IMR-90 (cell line): ENCODE data around the gene NUCB2. TPM values are rescaled to one million over a fixed set of nuclear protein-coding genes. Genes with fewer than 3 reads are reported as not detected.
A peak's percentile ranks its signal among the peaks of the same experiment; 100 is the strongest.

Experiments used
- ATAC-seq: fragments of 200-7000 bp; cut with Tn5 transposase; 2 replicates; pipeline ENCODE4 v1.9.1; 2020; ENCODE audit warnings: low read depth, mild to moderate bottlenecking, moderate library complexity
- BruUV-seq: library from RNA; stranded (reverse); fragments of 400-500 nt; replicated peaks from 2 replicates; lab custom pipeline; 2021; lab: Mats Ljungman, UMichigan
- CTCF ChIA-PET: fragments of 300-600 bp; formaldehyde crosslinking; extraction: SDS; loops from one replicate; lab custom pipeline; 2021; ENCODE audit warnings: antibody characterized with exemption; lab: Yijun Ruan, JAX
- POLR2A ChIA-PET: fragments of 300-600 bp; sonication (Branson Sonifier 250); formaldehyde crosslinking; loops from one replicate; lab custom pipeline; 2022; ENCODE audit warnings: antibody characterized with exemption; ENCODE audit not compliant: unreplicated experiment; lab: Charles Lee
- DNase-seq: peaks from one replicate; pipeline ENCODE4 v3.0.0; 2013
- H2AFZ ChIP-seq: replicated peaks from 2 replicates; pipeline ENCODE3; 2013; ENCODE audit warnings: low read length, mild to moderate bottlenecking; ENCODE audit not compliant: poor library complexity
- H2AK5ac ChIP-seq: 2 replicates; pipeline ENCODE4 v1.6.1; 2013; ENCODE audit warnings: low read depth, low read length, inconsistent platforms
- H2AK9ac ChIP-seq: replicated peaks from 2 replicates; pipeline ENCODE3; 2013; ENCODE audit warnings: mild to moderate bottlenecking, low read depth, low read length, moderate library complexity; ENCODE audit not compliant: poor library complexity
- H2BK120ac ChIP-seq: 2 replicates; pipeline ENCODE4 v1.6.1; 2013; ENCODE audit warnings: low read depth, low read length, inconsistent platforms
- H2BK15ac ChIP-seq: 3 replicates; pipeline ENCODE4 v1.6.1; 2013; ENCODE audit warnings: low read depth, low read length, inconsistent platforms
- H2BK20ac ChIP-seq: 2 replicates; pipeline ENCODE4 v1.6.1; 2013; ENCODE audit warnings: low read depth, mild to moderate bottlenecking, inconsistent platforms, low read length, moderate library complexity
- H2BK5ac ChIP-seq: 2 replicates; pipeline ENCODE4 v1.6.1; 2013; ENCODE audit warnings: mild to moderate bottlenecking, low read depth, low read length, inconsistent platforms; ENCODE audit not compliant: poor library complexity, severe bottlenecking
- H3K14ac ChIP-seq: replicated peaks from 2 replicates; pipeline ENCODE4 v1.6.1; 2013; ENCODE audit warnings: low read depth, low read length, inconsistent platforms
- H3K18ac ChIP-seq: 2 replicates; pipeline ENCODE4 v1.6.1; 2013; ENCODE audit warnings: low read depth, low read length, control low read depth
- H3K23ac ChIP-seq: 2 replicates; pipeline ENCODE4 v1.6.1; 2013; ENCODE audit warnings: low read depth, low read length, inconsistent platforms
- H3K27ac ChIP-seq: 2 replicates; pipeline ENCODE4 v1.5.1; 2013; ENCODE audit warnings: mild to moderate bottlenecking, control low read depth, low read length; ENCODE audit not compliant: insufficient read depth
- H3K27me3 ChIP-seq: 2 replicates; pipeline ENCODE4 v1.6.1; 2013; ENCODE audit warnings: low read length; ENCODE audit not compliant: control insufficient read depth, insufficient read depth
- H3K36me3 ChIP-seq: 2 replicates; pipeline ENCODE4 v1.6.1; 2013; ENCODE audit warnings: low read length, mixed read lengths; ENCODE audit not compliant: control insufficient read depth, insufficient read depth
- H3K4ac ChIP-seq: 2 replicates; pipeline ENCODE4 v1.6.1; 2013; ENCODE audit warnings: low read depth, low read length, inconsistent platforms
- H3K4me1 ChIP-seq: 2 replicates; pipeline ENCODE4 v1.6.1; 2013; ENCODE audit warnings: low read length, mixed read lengths; ENCODE audit not compliant: control insufficient read depth, insufficient read depth
- H3K4me2 ChIP-seq: 2 replicates; pipeline ENCODE4 v1.6.1; 2013; ENCODE audit warnings: low read depth, mild to moderate bottlenecking, control low read depth, low read length, moderate library complexity
- H3K4me3 ChIP-seq: 2 replicates; pipeline ENCODE4 v1.5.1; 2013; ENCODE audit warnings: low read depth, mild to moderate bottlenecking, control low read depth, low read length, moderate library complexity; ENCODE audit not compliant: insufficient read depth
- H3K56ac ChIP-seq: 2 replicates; pipeline ENCODE4 v1.6.1; 2013; ENCODE audit warnings: low read length, inconsistent platforms; ENCODE audit not compliant: insufficient read depth; ENCODE audit errors: extremely low read depth
- H3K79me1 ChIP-seq, 2 experiments: 2 replicates each; pipeline ENCODE4 v1.6.1; 2013; ENCODE audit warnings: low read length in 2 of 2, inconsistent platforms in 1 of 2, low read depth in 1 of 2
- H3K9ac ChIP-seq: 2 replicates; pipeline ENCODE4 v1.6.1; 2013; ENCODE audit warnings: low read depth, low read length, control low read depth
- H3K9me1 ChIP-seq: 2 replicates; pipeline ENCODE4 v1.6.1; 2013; ENCODE audit warnings: low read length, inconsistent platforms; ENCODE audit not compliant: insufficient read depth
- H3K9me3 ChIP-seq: 2 replicates; pipeline ENCODE4 v1.6.1; 2013; ENCODE audit warnings: low read length; ENCODE audit not compliant: control insufficient read depth, insufficient read depth
- H4K20me1 ChIP-seq: 2 replicates; pipeline ENCODE4 v1.6.1; 2013; ENCODE audit warnings: low read length, inconsistent platforms; ENCODE audit not compliant: insufficient read depth
- H4K5ac ChIP-seq: 2 replicates; pipeline ENCODE4 v1.6.1; 2013; ENCODE audit warnings: mild to moderate bottlenecking, low read depth, low read length, control low read depth
- H4K8ac ChIP-seq, 2 experiments: 2 replicates each; pipeline ENCODE4 v1.6.1; 2013; ENCODE audit warnings: low read depth in 2 of 2, low read length in 2 of 2, control low read depth in 1 of 2, inconsistent platforms in 1 of 2
- H4K91ac ChIP-seq: 2 replicates; pipeline ENCODE4 v1.6.1; 2013; ENCODE audit warnings: low read depth, low read length, inconsistent platforms; ENCODE audit not compliant: insufficient read depth
- CEBPB ChIP-seq: IDR thresholded peaks from 2 replicates; pipeline ENCODE4 v1.6.1; 2012; ENCODE audit warnings: low read depth, low read length, improper control_type of control experiment
- POLR2A ChIP-seq: IDR thresholded peaks from 2 replicates; pipeline ENCODE4 v1.6.1; 2012; ENCODE audit warnings: mild to moderate bottlenecking, low read depth, low read length
- RCOR1 ChIP-seq: IDR thresholded peaks from 2 replicates; pipeline ENCODE4 v1.6.1; 2012; ENCODE audit warnings: mild to moderate bottlenecking, low read length, improper control_type of control experiment; ENCODE audit not compliant: insufficient replicate concordance
- WGBS, 2 experiments: methylation state at CpG; one replicate each; pipeline versions ENCODE4 v1.1.5 to v1.1.7; 2013; ENCODE audit warnings: missing lambda C conversion rate in 2 of 2; ENCODE audit not compliant: insufficient read length in 1 of 2; ENCODE audit errors: extremely low coverage in 2 of 2; 5-methylcytosine and 5-hydroxymethylcytosine counted together
- dilution Hi-C: fragments of 300-500 bp; cut with HindIII; formaldehyde crosslinking; loops from one replicate; pipeline ENCODE4 v1.14.3; 2018; ENCODE audit warnings: low sequenced_read_pairs; ENCODE audit not compliant: unreplicated experiment
- in situ Hi-C: fragments of 300-500 bp; cut with MboI; formaldehyde crosslinking; loops from 3 replicates; pipeline ENCODE4 v1.14.3; 2019; ENCODE audit warnings: low sequenced_read_pairs, inconsistent platforms, mixed read lengths
- intact Hi-C: fragments of 100-400 bp; cut with micrococcal nuclease; formaldehyde crosslinking; loops from 2 replicates; pipeline ENCODE4 v1.10.0; 2022
- polyA plus RNA-seq, 3 experiments: library from polyadenylated mRNA; depleted of rRNA; stranded (reverse); fragments of >200 nt; gene quantifications; 2 replicates each; pipeline ENCODE4 v1.2.3, GENCODE V29; 2012; ENCODE audit warnings: low replicate concordance in 1 of 3
- total RNA-seq: library from RNA; depleted of rRNA; stranded (reverse); fragments of >200 nt; gene quantifications from 2 replicates; pipeline ENCODE4 v1.2.3, GENCODE V29; 2012
- TF ChIP-seq, protein P1 (sequence below): fragments of 150-350 bp; IDR thresholded peaks from 2 replicates; pipeline ENCODE4 v1.6.1; 2016; ENCODE audit warnings: low read depth, mild to moderate bottlenecking, low read length, moderate library complexity, borderline replicate concordance

NUCB2 gene
- total and polyA plus RNA-seq, 2 of the 4 experiments (the other 2 are of a cell fraction): 52.7 to 55.4 TPM

GRCh38 chr11:17314232-17314547 lies 37.7 kb downstream of the NUCB2 start (continued):
- TF ChIP-seq, protein P1, sequence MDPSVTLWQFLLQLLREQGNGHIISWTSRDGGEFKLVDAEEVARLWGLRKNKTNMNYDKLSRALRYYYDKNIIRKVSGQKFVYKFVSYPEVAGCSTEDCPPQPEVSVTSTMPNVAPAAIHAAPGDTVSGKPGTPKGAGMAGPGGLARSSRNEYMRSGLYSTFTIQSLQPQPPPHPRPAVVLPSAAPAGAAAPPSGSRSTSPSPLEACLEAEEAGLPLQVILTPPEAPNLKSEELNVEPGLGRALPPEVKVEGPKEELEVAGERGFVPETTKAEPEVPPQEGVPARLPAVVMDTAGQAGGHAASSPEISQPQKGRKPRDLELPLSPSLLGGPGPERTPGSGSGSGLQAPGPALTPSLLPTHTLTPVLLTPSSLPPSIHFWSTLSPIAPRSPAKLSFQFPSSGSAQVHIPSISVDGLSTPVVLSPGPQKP: no peak
- no peak for TF ChIP-seq POLR2A

GRCh38 chr11:17314904-17315426 lies 38.4 kb downstream of the NUCB2 start:
- H2BK15ac ChIP-seq: no peak overlapping the region
- no peaks in the 10 kb centered on the region; a peak in 1 of 4 replicates for H3K79me1 ChIP-seq
- peak overlapping the region; percentile 77; the same call in 1 of the 2 replicates for H3K27ac ChIP-seq
- peak overlapping the region; percentile 21; the same call in 1 of the 2 replicates for H3K56ac ChIP-seq
- peaks cover 6% of the 10 kb centered on the region for H3K36me3 ChIP-seq
- peak overlapping the region; percentile 83; the same call in 1 of the 2 replicates for H3K4ac ChIP-seq
- H2BK120ac ChIP-seq: peak overlapping the region; percentile 86; the same call in 1 of the 2 replicates
- no CpG with 5 or more reads among the region's 1 CpG for WGBS, 2 experiments
- POLR2A ChIA-PET: interaction anchor here (0.7 kb wide), 1 partner anchor 103 kb away, joined by 3 read pairs; no protein-coding TSS in a partner anchor
- peak overlapping the region; percentile 84; the same call in 1 of the 2 replicates for H3K14ac ChIP-seq
- peak overlapping the region; percentile 65; the same call in 1 of the 2 replicates for H2BK20ac ChIP-seq
- peak overlapping the region; percentile 65 for H3K18ac ChIP-seq
- no peak for DNase-seq
- H3K4me3 ChIP-seq: no peak overlapping the region
- no peaks in the 10 kb centered on the region for H4K20me1 ChIP-seq
- CTCF ChIA-PET: no interaction called here
- dilution Hi-C loops (no loop called here), in situ Hi-C loops (no loop called here), intact Hi-C loops (loop anchor here (2.0 kb wide), 1 partner anchor 36 kb away; the partner anchor contains the start of gene NCR3LG1)
- H3K9ac ChIP-seq: no peak overlapping the region
- H2BK5ac ChIP-seq: peak overlapping the region; percentile 98
- no TSS peak for BruUV-seq
- no peak overlapping the region for H4K91ac ChIP-seq
- 0 out of 2 replicates have a peak, but pooled peaks cover 6% of the 10 kb centered on the region for H3K9me1 ChIP-seq
- H2AK5ac ChIP-seq: peak overlapping the region; percentile 54; the same call in 1 of the 2 replicates
- no peak overlapping the region for H3K4me2 ChIP-seq
- H2AK9ac ChIP-seq: no peak overlapping the region
- H3K4me1 ChIP-seq: peaks cover 10% of the 10 kb centered on the region
- H4K5ac ChIP-seq: peak overlapping the region; percentile 86
- TF ChIP-seq, protein P1: no peak
- TF ChIP-seq RCOR1: no peak
- TF ChIP-seq CEBPB: no peak
- ATAC-seq: no peak
- no peak overlapping the region for H2AFZ ChIP-seq
- no peak overlapping the region for H3K23ac ChIP-seq
- peak overlapping the region; percentile 53 to 85; a peak in 3 of 4 replicates for H4K8ac ChIP-seq
- H3K27me3 ChIP-seq: no peaks in the 10 kb centered on the region
- H3K9me3 ChIP-seq: no peaks in the 10 kb centered on the region
